Measurements from ENCODE around the gene PDGFC.

The PDGFC gene
- total RNA-seq = 0 reads per million in 3 experiments

- DNase-seq = no peak
These were observed at the start of gene PDGFC for GRCh38 chr4:156971676-156972378. TSS of gene PDGFC (minus strand) at chr4:156971799. CDS start at chr4:156970903, 896 bp downstream.

- DNase-seq = no peak
These were observed 49.3 kb upstream of the PDGFC start for GRCh38 chr4:157020882-157021281.

- no peak for DNase-seq
These were observed 47.4 kb upstream of the PDGFC start for GRCh38 chr4:157018920-157019490.

- no peak for DNase-seq
These were observed 43.3 kb upstream of the PDGFC start for GRCh38 chr4:157014621-157015591.

- DNase-seq = no peak
These were observed 42.1 kb upstream of the PDGFC start for GRCh38 chr4:157013656-157014055.

GRCh38 chr4:157012781-157013180 is 41.2 kb upstream of the PDGFC start:
- no peak for DNase-seq

GRCh38 chr4:157012296-157012695 is 40.7 kb upstream of the PDGFC start:
- DNase-seq = no peak

GRCh38 chr4:157010630-157011029 is 39.0 kb upstream of the PDGFC start:
- no peak for DNase-seq

GRCh38 chr4:157005831-157006230 is 34.2 kb upstream of the PDGFC start:
- no peak for DNase-seq

- DNase-seq = no peak
These were observed 33.6 kb upstream of the PDGFC start for GRCh38 chr4:157005193-157005592.

GRCh38 chr4:157004279-157005161 is 32.9 kb upstream of the PDGFC start:
- no peak for DNase-seq

GRCh38 chr4:156999175-156999517 is 27.5 kb upstream of the PDGFC start:
- DNase-seq = no peak

GRCh38 chr4:156998500-156999174 is 27.0 kb upstream of the PDGFC start:
- no peak for DNase-seq

GRCh38 chr4:156992943-156993342 is 21.3 kb upstream of the PDGFC start:
- DNase-seq = no peak

GRCh38 chr4:156991161-156991560 is 19.6 kb upstream of the PDGFC start:
- no peak for DNase-seq

- no peak for DNase-seq
These were observed 11.8 kb upstream of the PDGFC start for GRCh38 chr4:156983366-156983765.

GRCh38 chr4:156981262-156981769 is 9.7 kb upstream of the PDGFC start:
- DNase-seq = no peak

- DNase-seq = no peak
These were observed 6.0 kb upstream of the PDGFC start for GRCh38 chr4:156977435-156978160.

GRCh38 chr4:156976147-156976546 is 4.5 kb upstream of the PDGFC start:
- no peak for DNase-seq

GRCh38 chr4:156975686-156976085 is 4.1 kb upstream of the PDGFC start:
- DNase-seq = no peak

- no peak for DNase-seq
These were observed 2.7 kb upstream of the PDGFC start for GRCh38 chr4:156974264-156974663.
